ENCODE data around the gene RNF5.

Gene RNF5

DNA sequence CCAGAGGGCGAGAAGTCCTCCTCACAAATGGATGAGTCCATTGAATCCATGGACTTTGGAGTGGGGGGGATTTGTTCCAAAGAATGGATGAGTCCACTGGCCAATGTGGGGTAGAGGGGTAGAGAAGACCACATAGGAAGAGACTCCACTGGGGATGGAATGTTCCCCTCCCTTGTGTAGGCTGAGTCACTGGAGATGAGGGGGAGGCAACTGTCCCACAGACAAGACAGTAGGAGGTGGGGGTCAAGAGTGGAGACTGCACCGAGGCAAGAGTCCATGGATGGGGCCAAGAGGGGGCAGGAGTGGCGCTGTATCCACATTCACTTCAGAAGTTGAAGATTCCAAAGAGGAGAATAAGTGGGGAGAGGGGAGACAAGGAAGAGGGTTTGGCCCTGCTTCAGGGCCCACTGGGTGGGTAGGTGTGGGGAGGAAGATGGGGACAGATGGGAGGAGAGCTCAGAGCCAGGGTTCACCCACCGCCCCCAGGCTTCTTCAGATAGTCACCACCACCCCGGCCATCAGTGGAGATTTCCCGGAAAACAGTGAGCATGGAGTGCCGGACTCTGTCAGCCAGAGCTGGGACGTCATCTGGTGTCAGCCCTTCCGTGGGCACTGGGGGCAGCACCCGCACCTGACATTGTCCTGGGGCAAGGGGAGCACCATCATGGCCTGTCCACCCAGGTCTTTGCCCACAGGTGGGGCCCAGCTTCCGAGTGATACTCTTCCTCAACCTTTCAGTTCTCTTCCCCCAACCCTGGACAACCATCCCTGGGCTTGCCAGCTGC, 9.2 kb upstream of the RNF5 start:
- Histone ChIP-seq H3K23ac (ENCODE audit: low read depth, low read length, poor library complexity) (no peak overlapping the region), H3K4me2 (ENCODE audit: insufficient read depth, low read length, poor library complexity, severe bottlenecking) (no peak overlapping the region), H2BK5ac (ENCODE audit: low read length) (peak overlapping the region; percentile 1), H3K4me3 (ENCODE audit: low read length in 2 of 2) (no peak overlapping the region), H2BK120ac (ENCODE audit: low read depth, low read length) (no peak overlapping the region), H2AK5ac (ENCODE audit: low read depth, low read length) (no peak overlapping the region), H3K27ac (replicated peaks; ENCODE audit: low read length) (no peak overlapping the region), H3K79me1 (ENCODE audit: low read depth, low read length) (peaks cover 7% of the 10 kb centered on the region), H2AFZ (ENCODE audit: low read length) (no peak overlapping the region), H3K27me3 (ENCODE audit: control insufficient read depth in 3 of 3, insufficient read depth in 3 of 3, low read depth in 1 of 3, low read length in 3 of 3) (no peaks in the 10 kb centered on the region), H3K9ac (ENCODE audit: low read depth, low read length, poor library complexity) (no peak overlapping the region), H4K8ac (ENCODE audit: low read depth, low read length) (no peak overlapping the region), H3K18ac (ENCODE audit: low read length) (no peak overlapping the region), H3K4ac (ENCODE audit: low read length) (no peak overlapping the region), H2BK12ac (ENCODE audit: low read length) (no peak overlapping the region), H3K9me3 (replicated peaks in 1 of 2; ENCODE audit: control insufficient read depth in 2 of 2, insufficient read depth in 1 of 2, low read depth in 1 of 2, low read length in 2 of 2) (no peaks in the 10 kb centered on the region), H3K36me3 (replicated peaks in 1 of 2; ENCODE audit: control insufficient read depth in 2 of 2, insufficient read depth in 2 of 2, low read length in 2 of 2) (peaks cover 39 to 78% of the 10 kb centered on the region in 2 donors), H3K4me1 (ENCODE audit: control insufficient read depth in 2 of 2, insufficient read depth in 1 of 2, low read depth in 1 of 2, low read length in 2 of 2) (peaks cover 0 to 23% of the 10 kb centered on the region in 2 donors), H2BK15ac (ENCODE audit: low read length) (no peak overlapping the region), H3K14ac (ENCODE audit: low read length) (no peak overlapping the region), H4K91ac (ENCODE audit: low read depth, low read length, poor library complexity) (no peak overlapping the region)
- WGBS, 2 donors (ENCODE audit: extremely low coverage in 2 of 2, insufficient read length in 2 of 2, insufficient replicate concordance in 1 of 2) = no CpG with 5 or more reads among the region's 11 CpGs
- DNase-seq (ENCODE audit: low spot score) = no peak

DNA sequence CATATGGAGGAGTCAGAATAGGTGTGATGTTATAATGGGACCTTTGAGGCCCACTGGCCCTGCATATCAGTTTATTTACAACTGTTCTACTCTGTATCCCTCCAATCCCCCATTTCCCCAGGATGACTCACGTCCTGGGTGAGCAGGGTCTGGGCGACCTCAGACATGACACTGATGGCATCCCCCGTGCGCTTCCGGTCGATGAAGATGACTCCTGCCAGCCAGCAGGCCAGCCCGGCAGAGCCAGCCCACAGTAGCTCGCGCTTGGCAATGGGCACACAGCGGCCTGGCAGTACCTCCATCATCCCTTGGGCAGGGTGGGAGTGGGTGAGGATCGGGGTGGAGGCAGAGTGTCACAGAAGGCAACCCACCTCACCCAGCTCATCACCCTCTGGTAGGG, 7.9 kb upstream of the RNF5 start:
- Histone ChIP-seq H3K9ac (ENCODE audit: low read depth, low read length, poor library complexity) (no peak overlapping the region), H2BK12ac (ENCODE audit: low read length) (no peak overlapping the region), H2BK5ac (ENCODE audit: low read length) (no peak overlapping the region), H3K4me3 (ENCODE audit: low read length in 2 of 2) (peak overlapping the region in 1 of 2 donors; percentile 22), H2AFZ (ENCODE audit: low read length) (no peak overlapping the region), H3K27ac (replicated peaks; ENCODE audit: low read length) (no peak overlapping the region), H2AK5ac (ENCODE audit: low read depth, low read length) (no peak overlapping the region), H3K18ac (ENCODE audit: low read length) (no peak overlapping the region), H3K4me1 (ENCODE audit: control insufficient read depth in 2 of 2, insufficient read depth in 1 of 2, low read depth in 1 of 2, low read length in 2 of 2) (peaks cover 4 to 24% of the 10 kb centered on the region in 2 donors), H3K23ac (ENCODE audit: low read depth, low read length, poor library complexity) (no peak overlapping the region), H3K9me3 (replicated peaks in 1 of 2; ENCODE audit: control insufficient read depth in 2 of 2, insufficient read depth in 1 of 2, low read depth in 1 of 2, low read length in 2 of 2) (no peaks in the 10 kb centered on the region), H3K36me3 (replicated peaks in 1 of 2; ENCODE audit: control insufficient read depth in 2 of 2, insufficient read depth in 2 of 2, low read length in 2 of 2) (peaks cover 39 to 77% of the 10 kb centered on the region in 2 donors), H3K14ac (ENCODE audit: low read length) (no peak overlapping the region), H3K4me2 (ENCODE audit: insufficient read depth, low read length, poor library complexity, severe bottlenecking) (no peak overlapping the region), H3K79me1 (ENCODE audit: low read depth, low read length) (peaks cover 10% of the 10 kb centered on the region), H3K4ac (ENCODE audit: low read length) (no peak overlapping the region), H2BK120ac (ENCODE audit: low read depth, low read length) (no peak overlapping the region), H2BK15ac (ENCODE audit: low read length) (no peak overlapping the region), H4K8ac (ENCODE audit: low read depth, low read length) (no peak overlapping the region), H4K91ac (ENCODE audit: low read depth, low read length, poor library complexity) (no peak overlapping the region), H3K27me3 (ENCODE audit: control insufficient read depth in 3 of 3, insufficient read depth in 3 of 3, low read depth in 1 of 3, low read length in 3 of 3) (no peaks in the 10 kb centered on the region)
- DNase-seq (ENCODE audit: low spot score) = no peak
- WGBS, 2 donors (ENCODE audit: extremely low coverage in 2 of 2, insufficient read length in 2 of 2, insufficient replicate concordance in 1 of 2) = no CpG with 5 or more reads among the region's 11 CpGs

DNA sequence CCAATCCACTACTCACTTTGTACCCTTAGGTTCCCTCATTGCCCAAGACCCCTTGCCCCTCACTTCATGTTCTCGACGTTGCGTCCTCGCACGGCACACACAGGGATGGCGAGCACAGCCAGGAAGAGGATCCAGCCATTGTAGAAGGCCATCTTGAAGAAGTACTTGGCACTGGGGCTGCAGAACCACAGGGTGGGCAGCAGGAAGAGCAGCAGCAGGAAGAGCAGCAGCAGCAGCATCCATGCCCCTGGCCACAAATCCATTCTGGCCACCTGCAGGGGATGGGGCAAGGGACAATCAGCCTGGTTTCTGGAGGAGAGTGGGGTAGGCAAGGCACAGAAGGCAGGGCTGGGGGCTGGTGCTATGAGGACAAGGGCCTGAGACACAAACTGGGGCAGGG, 7.0 kb upstream of the RNF5 start:
- no CpG with 5 or more reads among the region's 6 CpGs for WGBS, 2 donors (ENCODE audit: extremely low coverage in 2 of 2, insufficient read length in 2 of 2, insufficient replicate concordance in 1 of 2)
- Histone ChIP-seq H3K9me3 (replicated peaks in 1 of 2; ENCODE audit: control insufficient read depth in 2 of 2, insufficient read depth in 1 of 2, low read depth in 1 of 2, low read length in 2 of 2) (no peaks in the 10 kb centered on the region), H3K14ac (ENCODE audit: low read length) (no peak overlapping the region), H3K27ac (replicated peaks; ENCODE audit: low read length) (no peak overlapping the region), H3K36me3 (replicated peaks in 1 of 2; ENCODE audit: control insufficient read depth in 2 of 2, insufficient read depth in 2 of 2, low read length in 2 of 2) (peaks cover 34 to 70% of the 10 kb centered on the region in 2 donors), H3K18ac (ENCODE audit: low read length) (no peak overlapping the region), H2BK120ac (ENCODE audit: low read depth, low read length) (no peak overlapping the region), H3K4ac (ENCODE audit: low read length) (no peak overlapping the region), H2BK5ac (ENCODE audit: low read length) (no peak overlapping the region), H3K27me3 (ENCODE audit: control insufficient read depth in 3 of 3, insufficient read depth in 3 of 3, low read depth in 1 of 3, low read length in 3 of 3) (no peaks in the 10 kb centered on the region), H4K91ac (ENCODE audit: low read depth, low read length, poor library complexity) (no peak overlapping the region), H3K9ac (ENCODE audit: low read depth, low read length, poor library complexity) (no peak overlapping the region), H2AK5ac (ENCODE audit: low read depth, low read length) (no peak overlapping the region), H3K23ac (ENCODE audit: low read depth, low read length, poor library complexity) (peak overlapping the region; percentile 37), H3K4me3 (ENCODE audit: low read length in 2 of 2) (peak overlapping the region in 1 of 2 donors; percentile 48), H4K8ac (ENCODE audit: low read depth, low read length) (no peak overlapping the region), H2AFZ (ENCODE audit: low read length) (no peak overlapping the region), H2BK15ac (ENCODE audit: low read length) (no peak overlapping the region), H2BK12ac (ENCODE audit: low read length) (no peak overlapping the region), H3K4me1 (ENCODE audit: control insufficient read depth in 2 of 2, insufficient read depth in 1 of 2, low read depth in 1 of 2, low read length in 2 of 2) (peaks cover 4 to 24% of the 10 kb centered on the region in 2 donors), H3K79me1 (ENCODE audit: low read depth, low read length) (peaks cover 10% of the 10 kb centered on the region), H3K4me2 (ENCODE audit: insufficient read depth, low read length, poor library complexity, severe bottlenecking) (no peak overlapping the region)
- DNase-seq (ENCODE audit: low spot score) = no peak

DNA sequence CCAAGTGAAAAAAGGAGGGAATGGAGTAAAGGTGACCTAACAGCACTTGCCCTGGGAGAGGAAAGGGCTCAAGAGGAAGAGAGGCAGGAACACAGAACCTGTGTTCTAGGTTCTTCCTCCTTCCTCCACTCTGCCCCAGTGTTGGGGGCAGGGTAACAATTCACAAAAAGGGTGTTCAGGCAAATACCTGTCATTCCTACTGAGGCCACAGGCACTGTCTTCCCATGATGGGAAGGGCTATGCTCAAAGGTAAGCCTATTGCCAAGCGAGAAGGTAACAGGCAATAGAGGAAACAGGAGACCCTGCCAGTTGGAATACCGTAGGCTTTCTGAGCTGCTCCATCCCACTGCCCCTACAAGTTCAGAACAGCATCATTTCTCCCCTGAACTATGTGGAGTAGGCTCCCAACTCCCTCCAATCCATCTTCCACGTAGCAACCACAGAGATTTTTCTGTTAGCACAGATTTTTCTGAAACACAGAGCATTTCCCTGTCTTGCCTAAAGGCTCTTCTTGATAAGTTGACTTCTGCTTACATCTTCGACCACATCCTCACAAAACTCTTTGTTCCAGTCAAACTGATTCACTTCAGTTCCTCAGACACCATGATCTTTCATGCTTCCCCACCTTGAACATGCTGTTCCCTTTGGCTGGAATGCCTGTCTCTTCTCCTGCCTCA, 5.0 kb upstream of the RNF5 start:
- no peak overlapping the region for H4K8ac ChIP-seq (ENCODE audit: low read depth, low read length)
- H2BK5ac ChIP-seq (ENCODE audit: low read length) = no peak overlapping the region
- WGBS, 2 donors (ENCODE audit: extremely low coverage in 2 of 2, insufficient read length in 2 of 2, insufficient replicate concordance in 1 of 2) = no CpG with 5 or more reads among the region's 4 CpGs
- peaks cover 9% of the 10 kb centered on the region for H3K79me1 ChIP-seq (ENCODE audit: low read depth, low read length)
- H3K18ac ChIP-seq (ENCODE audit: low read length) = no peak overlapping the region
- DNase-seq (ENCODE audit: low spot score) = no peak
- no peak overlapping the region for H3K4me2 ChIP-seq (ENCODE audit: insufficient read depth, low read length, poor library complexity, severe bottlenecking)
- no peak overlapping the region for H3K14ac ChIP-seq (ENCODE audit: low read length)
- no peak overlapping the region for H2AFZ ChIP-seq (ENCODE audit: low read length)
- H3K9me3 ChIP-seq (replicated peaks in 1 of 2; ENCODE audit: control insufficient read depth in 2 of 2, insufficient read depth in 1 of 2, low read depth in 1 of 2, low read length in 2 of 2) = no peaks in the 10 kb centered on the region
- H3K36me3 ChIP-seq (replicated peaks in 1 of 2; ENCODE audit: control insufficient read depth in 2 of 2, insufficient read depth in 2 of 2, low read length in 2 of 2) = peaks cover 29 to 50% of the 10 kb centered on the region in 2 donors
- H3K9ac ChIP-seq (ENCODE audit: low read depth, low read length, poor library complexity) = no peak overlapping the region
- peaks cover 7 to 20% of the 10 kb centered on the region in 2 donors for H3K4me1 ChIP-seq (ENCODE audit: control insufficient read depth in 2 of 2, insufficient read depth in 1 of 2, low read depth in 1 of 2, low read length in 2 of 2)
- H4K91ac ChIP-seq (ENCODE audit: low read depth, low read length, poor library complexity) = no peak overlapping the region
- no peak overlapping the region for H3K4me3 ChIP-seq (ENCODE audit: low read length in 2 of 2)
- H3K27me3 ChIP-seq (ENCODE audit: control insufficient read depth in 3 of 3, insufficient read depth in 3 of 3, low read depth in 1 of 3, low read length in 3 of 3) = no peaks in the 10 kb centered on the region
- no peak overlapping the region for H2BK12ac ChIP-seq (ENCODE audit: low read length)
- H3K4ac ChIP-seq (ENCODE audit: low read length) = no peak overlapping the region
- no peak overlapping the region for H3K27ac ChIP-seq (replicated peaks; ENCODE audit: low read length)
- H2AK5ac ChIP-seq (ENCODE audit: low read depth, low read length) = no peak overlapping the region
- no peak overlapping the region for H3K23ac ChIP-seq (ENCODE audit: low read depth, low read length, poor library complexity)
- H2BK15ac ChIP-seq (ENCODE audit: low read length) = no peak overlapping the region
- no peak overlapping the region for H2BK120ac ChIP-seq (ENCODE audit: low read depth, low read length)
